ENCODE measurements around the gene WDTC1. TPM values are rescaled to one million over a fixed set of nuclear protein-coding genes. Genes with fewer than 3 reads are reported as not detected.

Gene WDTC1
- total RNA-seq, 1 experiment from 2014 or later, result 20.9 TPM

GRCh38 chr1:27216466-27216865, 18.0 kb upstream of the WDTC1 start:
- no peak overlapping the region for H3K27ac ChIP-seq (ENCODE audit: low read depth, low read length, poor library complexity, severe bottlenecking)
- H3K9me3 ChIP-seq (ENCODE audit: low read depth, low read length, poor library complexity, severe bottlenecking), result no peaks in the 10 kb centered on the region
- ChIA-PET POLR2A (ENCODE audit: low non-redundant PET) (no interaction called here), CTCF (no interaction called here)
- no peak for DNase-seq (ENCODE audit: low spot score)
- TF ChIP-seq CTCF (conservative IDR thresholded peaks at IDR 0.05; ENCODE audit: low read depth, low read length), result no peak
- no peak for TF ChIP-seq EZH2 (IDR thresholded peaks at IDR 0.05; ENCODE audit: borderline replicate concordance, low read depth, low read length, poor library complexity, severe bottlenecking)
- no TSS peak for BruUV-seq (replicated peaks)
- no peaks in the 10 kb centered on the region for H3K27me3 ChIP-seq (replicated peaks; ENCODE audit: insufficient read depth, low read depth, low read length, poor library complexity)
- no peaks in the 10 kb centered on the region for H3K4me1 ChIP-seq (ENCODE audit: insufficient read depth, low read length, poor library complexity, severe bottlenecking)
- H3K4me3 ChIP-seq (ENCODE audit: low read depth, low read length, poor library complexity, severe bottlenecking), result no peak overlapping the region
- H3K36me3 ChIP-seq (ENCODE audit: insufficient read depth, low read length, poor library complexity, severe bottlenecking), result no peaks in the 10 kb centered on the region
- intact Hi-C loops (cut with micrococcal nuclease; ENCODE audit: unreplicated experiment), result no loop called here

- Histone ChIP-seq H3K36me3 (ENCODE audit: insufficient read depth, low read length, poor library complexity, severe bottlenecking) (no peaks in the 10 kb centered on the region), H3K4me1 (ENCODE audit: insufficient read depth, low read length, poor library complexity, severe bottlenecking) (no peaks in the 10 kb centered on the region), H3K9me3 (ENCODE audit: low read depth, low read length, poor library complexity, severe bottlenecking) (no peaks in the 10 kb centered on the region), H3K4me3 (ENCODE audit: low read depth, low read length, poor library complexity, severe bottlenecking) (no peak overlapping the region), H3K27ac (ENCODE audit: low read depth, low read length, poor library complexity, severe bottlenecking) (no peak overlapping the region), H3K27me3 (replicated peaks; ENCODE audit: insufficient read depth, low read depth, low read length, poor library complexity) (no peaks in the 10 kb centered on the region)
- intact Hi-C loops (cut with micrococcal nuclease; ENCODE audit: unreplicated experiment), result no loop called here
- no peak for DNase-seq (ENCODE audit: low spot score)
- ChIA-PET POLR2A (ENCODE audit: low non-redundant PET) (no interaction called here), CTCF (interaction anchor here (0.5 kb wide), 1 partner anchor 381 kb away, joined by 3 read pairs; no protein-coding TSS in a partner anchor)
- TF ChIP-seq EZH2 (IDR thresholded peaks at IDR 0.05; ENCODE audit: borderline replicate concordance, low read depth, low read length, poor library complexity, severe bottlenecking) (no peak), CTCF (conservative IDR thresholded peaks at IDR 0.05; ENCODE audit: low read depth, low read length) (no peak)
- BruUV-seq (replicated peaks), result no TSS peak
Observed at GRCh38 chr1:27217401-27217800, 17.0 kb upstream of the WDTC1 start.

- H3K36me3 ChIP-seq (ENCODE audit: insufficient read depth, low read length, poor library complexity, severe bottlenecking), result no peaks in the 10 kb centered on the region
- ChIA-PET CTCF (no interaction called here), POLR2A (ENCODE audit: low non-redundant PET) (no interaction called here)
- TF ChIP-seq EZH2 (IDR thresholded peaks at IDR 0.05; ENCODE audit: borderline replicate concordance, low read depth, low read length, poor library complexity, severe bottlenecking), result no peak
- TF ChIP-seq CTCF (conservative IDR thresholded peaks at IDR 0.05; ENCODE audit: low read depth, low read length), result no peak
- no peak overlapping the region for H3K27ac ChIP-seq (ENCODE audit: low read depth, low read length, poor library complexity, severe bottlenecking)
- DNase-seq (ENCODE audit: low spot score), result no peak
- BruUV-seq (replicated peaks), result no TSS peak
- no peak overlapping the region for H3K4me3 ChIP-seq (ENCODE audit: low read depth, low read length, poor library complexity, severe bottlenecking)
- no peaks in the 10 kb centered on the region for H3K4me1 ChIP-seq (ENCODE audit: insufficient read depth, low read length, poor library complexity, severe bottlenecking)
- no peaks in the 10 kb centered on the region for H3K27me3 ChIP-seq (replicated peaks; ENCODE audit: insufficient read depth, low read depth, low read length, poor library complexity)
- intact Hi-C loops (cut with micrococcal nuclease; ENCODE audit: unreplicated experiment), result no loop called here
- no peaks in the 10 kb centered on the region for H3K9me3 ChIP-seq (ENCODE audit: low read depth, low read length, poor library complexity, severe bottlenecking)
Observed at GRCh38 chr1:27218736-27219135, 15.7 kb upstream of the WDTC1 start.

Data from A673 (cell line).